SK-N-SH treated with all-trans-retinoic acid at 6 μM for 48 hours (cell line): ENCODE results near the gene PELI3.

ENCODE experiments used
- ATAC-seq: fragments of 200-7000 bp; cut with Tn5 transposase; 3 replicates; pipeline ENCODE4 v1.9.1; 2020; ENCODE audit warnings: mild to moderate bottlenecking, moderate library complexity
- BACH2 ChIP-seq: fragments of 250-450 bp; sonication (Bioruptor Pico); IDR thresholded peaks from 2 replicates; pipeline ENCODE4 v1.9.0; 2021; ENCODE audit warnings: mild to moderate bottlenecking, borderline replicate concordance
- CREB5 ChIP-seq: fragments of 250-450 bp; sonication (Bioruptor Pico); IDR thresholded peaks from 2 replicates; pipeline ENCODE4 v1.5.1; 2020; ENCODE audit warnings: low read depth, mild to moderate bottlenecking, moderate library complexity
- CSDC2 ChIP-seq: fragments of 250-450 bp; sonication (Bioruptor Pico); IDR thresholded peaks from 2 replicates; pipeline ENCODE4 v1.5.0; 2020; ENCODE audit warnings: mild to moderate bottlenecking, moderate library complexity
- CSRNP3 ChIP-seq: fragments of 250-450 bp; sonication (Bioruptor Pico); IDR thresholded peaks from 2 replicates; pipeline ENCODE4 v1.5.1; 2021; ENCODE audit warnings: mild to moderate bottlenecking, moderate library complexity
- GLIS3 ChIP-seq: fragments of 250-450 bp; sonication (Bioruptor Pico); IDR thresholded peaks from 2 replicates; pipeline ENCODE4 v1.5.0; 2020; ENCODE audit warnings: mild to moderate bottlenecking, moderate library complexity
- ISL1 ChIP-seq: fragments of 250-450 bp; sonication (Bioruptor Pico); IDR thresholded peaks from 2 replicates; pipeline ENCODE4 v2.1.2; 2022; ENCODE audit warnings: mild to moderate bottlenecking, moderate library complexity
- OSR1 ChIP-seq: fragments of 250-450 bp; sonication (Bioruptor Pico); IDR thresholded peaks from 2 replicates; pipeline ENCODE4 v1.8.0; 2022; ENCODE audit warnings: moderate library complexity, mild to moderate bottlenecking, inconsistent platforms
- PATZ1 ChIP-seq: fragments of 250-450 bp; sonication (Bioruptor Pico); IDR thresholded peaks from 2 replicates; pipeline ENCODE4 v1.8.0; 2020; ENCODE audit warnings: mild to moderate bottlenecking, moderate library complexity, borderline replicate concordance
- PPARA ChIP-seq: fragments of 250-450 bp; sonication (Bioruptor Pico); IDR thresholded peaks from 2 replicates; pipeline ENCODE4 v1.5.0; 2020; ENCODE audit warnings: mild to moderate bottlenecking, borderline replicate concordance
- RARB ChIP-seq: fragments of 250-450 bp; sonication (Bioruptor Pico); IDR thresholded peaks from 2 replicates; pipeline ENCODE4 v1.8.0; 2021; ENCODE audit warnings: mild to moderate bottlenecking, moderate library complexity
- SNAI2 ChIP-seq: fragments of 250-450 bp; sonication (Bioruptor Pico); IDR thresholded peaks from 2 replicates; pipeline ENCODE4 v1.5.0; 2020; ENCODE audit warnings: mild to moderate bottlenecking, moderate library complexity
- TCF4 ChIP-seq: fragments of 250-450 bp; sonication (Bioruptor Pico); IDR thresholded peaks from 2 replicates; pipeline ENCODE4 v1.8.0; 2021; ENCODE audit warnings: mild to moderate bottlenecking, moderate library complexity, borderline replicate concordance
- TOX ChIP-seq: fragments of 250-450 bp; sonication (Bioruptor Pico); IDR thresholded peaks from 2 replicates; pipeline ENCODE4 v1.8.0; 2021; ENCODE audit warnings: mild to moderate bottlenecking, moderate library complexity, borderline replicate concordance
- TSHZ2 ChIP-seq: fragments of 250-450 bp; sonication (Bioruptor Pico); IDR thresholded peaks from 2 replicates; pipeline ENCODE4 v1.5.0; 2020; ENCODE audit warnings: mild to moderate bottlenecking, moderate library complexity
- ZC3H10 ChIP-seq: fragments of 250-450 bp; sonication (Bioruptor Pico); IDR thresholded peaks from 2 replicates; pipeline ENCODE4 v1.5.1; 2021; ENCODE audit warnings: mild to moderate bottlenecking, moderate library complexity
- ZFP30 ChIP-seq: fragments of 450-650 bp; formaldehyde crosslinking; IDR thresholded peaks from 2 replicates; pipeline ENCODE4 v1.5.0; 2022; ENCODE audit warnings: mild to moderate bottlenecking, moderate library complexity
- ZNF565 ChIP-seq: fragments of 450-650 bp; formaldehyde crosslinking; conservative IDR thresholded peaks from 2 replicates; pipeline ENCODE4 v1.5.0; 2020; ENCODE audit warnings: low read depth, mild to moderate bottlenecking, moderate library complexity
- ZNF70 ChIP-seq: fragments of 450-650 bp; formaldehyde crosslinking; IDR thresholded peaks from 2 replicates; pipeline ENCODE4 v1.5.0; 2020; ENCODE audit warnings: mild to moderate bottlenecking, moderate library complexity

Gene PELI3

GRCh38 chr11:66510990-66511339, 44.3 kb downstream of the PELI3 start:
- TF ChIP-seq RARB (CRISPR knock-in tag): no peak
- TF ChIP-seq PATZ1 (CRISPR knock-in tag): no peak
- no peak for TF ChIP-seq BACH2 (CRISPR knock-in tag)
- TF ChIP-seq TOX (CRISPR knock-in tag): no peak
- no peak for TF ChIP-seq CREB5
- no peak for TF ChIP-seq CSRNP3
- no peak for TF ChIP-seq ISL1 (CRISPR knock-in tag)
- no peak for TF ChIP-seq ZC3H10 (CRISPR knock-in tag)
- no peak for TF ChIP-seq PPARA (CRISPR knock-in tag)
- no peak for TF ChIP-seq ZFP30 (CRISPR knock-in tag)
- no peak for TF ChIP-seq CSDC2
- TF ChIP-seq ZNF565 (CRISPR knock-in tag): no peak
- TF ChIP-seq GLIS3: no peak
- TF ChIP-seq, all 23 proteins: peak for 0
- ATAC-seq: no peak; the same call in 1 of the 3 replicates

GRCh38 chr11:66523611-66524010, 56.9 kb downstream of the PELI3 start:
- ATAC-seq: no peak
- TF ChIP-seq RARB (CRISPR knock-in tag) (no peak), PPARA (CRISPR knock-in tag) (no peak), OSR1 (CRISPR knock-in tag) (no peak), SNAI2 (no peak), ZC3H10 (CRISPR knock-in tag) (no peak), ZNF70 (CRISPR knock-in tag) (no peak), BACH2 (CRISPR knock-in tag) (no peak), CREB5 (no peak), TCF4 (CRISPR knock-in tag) (no peak), PATZ1 (CRISPR knock-in tag) (no peak), TOX (CRISPR knock-in tag) (no peak), GLIS3 (no peak), ZFP30 (CRISPR knock-in tag) (no peak), ZNF565 (CRISPR knock-in tag) (no peak), TSHZ2 (CRISPR knock-in tag) (no peak)
- TF ChIP-seq, all 23 proteins: peak for 0
